Smooth muscle cell (in vitro differentiated cells): Measurements from ENCODE around the gene PRKCB. TPM values are rescaled to one million over a fixed set of nuclear protein-coding genes. Genes with fewer than 3 reads are reported as not detected.

ENCODE experiments used
- DNase-seq: peaks from one replicate; lab custom pipeline; 2025; ENCODE audit not compliant: unreplicated experiment; lab: John Stamatoyannopoulos, UW
- H2AFZ ChIP-seq: fragments of 200-600 bp; sonication (generic); 2 replicates; pipeline ENCODE4 v1.6.0; 2016; ENCODE audit warnings: antibody characterized with exemption, low read depth, mild to moderate bottlenecking
- H3F3A ChIP-seq: fragments of 200-600 bp; sonication (generic); 2 replicates; pipeline ENCODE4 v1.6.0; 2017; ENCODE audit warnings: antibody characterized with exemption, low read depth
- H3K27ac ChIP-seq: fragments of 200-600 bp; sonication (generic); 2 replicates; pipeline ENCODE4 v1.5.1; 2016; ENCODE audit warnings: low read depth, mild to moderate bottlenecking
- H3K27me3 ChIP-seq: fragments of 200-600 bp; sonication (generic); 2 replicates; pipeline ENCODE4 v1.6.1; 2016; ENCODE audit warnings: low read depth, mild to moderate bottlenecking
- H3K36me3 ChIP-seq: fragments of 200-600 bp; sonication (generic); 2 replicates; pipeline ENCODE4 v1.5.1; 2016; ENCODE audit warnings: low read depth
- H3K4me1 ChIP-seq: fragments of 200-600 bp; sonication (generic); 2 replicates; pipeline ENCODE4 v1.5.1; 2016; ENCODE audit warnings: low read depth
- H3K4me2 ChIP-seq: fragments of 200-600 bp; sonication (generic); 2 replicates; pipeline ENCODE4 v1.6.0; 2016; ENCODE audit warnings: mild to moderate bottlenecking
- H3K4me3 ChIP-seq: fragments of 200-600 bp; sonication (generic); 2 replicates; pipeline ENCODE4 v1.5.1; 2016; ENCODE audit warnings: mild to moderate bottlenecking
- H3K79me2 ChIP-seq: fragments of 200-600 bp; sonication (generic); 2 replicates; pipeline ENCODE4 v1.6.0; 2016; ENCODE audit warnings: low read depth, mild to moderate bottlenecking
- H3K9ac ChIP-seq: fragments of 200-600 bp; sonication (generic); 2 replicates; pipeline ENCODE4 v1.6.0; 2016; ENCODE audit warnings: low read depth
- H3K9me3 ChIP-seq: fragments of 200-600 bp; sonication (generic); replicated peaks from 2 replicates; pipeline ENCODE4 v1.5.1; 2016; ENCODE audit warnings: low read depth
- H4K20me1 ChIP-seq: fragments of 200-600 bp; sonication (generic); 2 replicates; pipeline ENCODE4 v1.6.0; 2016; ENCODE audit warnings: low read depth
- WGBS: methylation state at CpG from one replicate; pipeline ENCODE4 v1.1.7; 2016; ENCODE audit warnings: low lambda C conversion rate; 5-methylcytosine and 5-hydroxymethylcytosine counted together
- polyA plus RNA-seq: library from polyadenylated mRNA; unstranded; fragments of >200 nt; fragmentation: Nextera tagmentation; extraction: Ambion mirVana; gene quantifications from 2 replicates; pipeline ENCODE4 v1.2.1, GENCODE V29; 2016
- total RNA-seq: library from RNA; depleted of rRNA; stranded (reverse); fragments of >200 nt; gene quantifications from 2 replicates; pipeline ENCODE4 v1.2.3, GENCODE V29; 2014
- TF ChIP-seq, protein P1 (sequence below): fragments of 200-600 bp; sonication (generic); IDR thresholded peaks from 2 replicates; pipeline ENCODE4 v1.5.1; 2017; ENCODE audit warnings: borderline replicate concordance, mild to moderate bottlenecking, antibody characterized with exemption; ENCODE audit not compliant: insufficient read depth, poor library complexity, severe bottlenecking

The PRKCB gene
- total and polyA plus RNA-seq, 2 experiments from 2014 or later: 0.36 TPM; not detected in 1

DNA sequence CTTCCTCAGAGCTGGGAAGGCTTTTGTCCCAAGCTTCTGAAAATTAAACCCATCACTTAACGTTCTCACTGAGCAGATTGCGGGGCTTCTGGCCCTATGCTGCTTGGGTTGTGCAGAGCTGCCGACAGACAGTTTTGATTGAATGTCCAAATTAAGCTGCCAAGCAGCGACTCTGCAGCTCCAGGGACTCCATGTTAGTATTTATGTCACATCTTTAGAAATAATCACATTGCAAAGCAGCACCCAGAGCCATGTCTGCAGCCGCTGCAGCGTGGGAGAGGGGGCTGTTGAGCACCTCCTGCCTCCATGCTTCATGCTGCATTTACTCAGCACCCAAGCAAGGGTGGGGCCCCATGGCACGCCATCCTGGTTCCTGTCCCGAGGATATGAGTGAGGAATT, 242.2 kb downstream of the PRKCB start:
- Histone ChIP-seq H3K36me3 (no peaks in the 10 kb centered on the region), H3K9me3 (no peaks in the 10 kb centered on the region), H3K4me1 (peaks cover 3% of the 10 kb centered on the region), H4K20me1 (no peaks in the 10 kb centered on the region), H3K4me2 (no peak overlapping the region), H2AFZ (no peak overlapping the region), H3K9ac (no peak overlapping the region), H3K27me3 (no peaks in the 10 kb centered on the region), H3F3A (no peaks in the 10 kb centered on the region), H3K27ac (no peak overlapping the region), H3K79me2 (no peaks in the 10 kb centered on the region), H3K4me3 (no peak overlapping the region)
- DNase-seq: no peak
- TF ChIP-seq, protein P1, sequence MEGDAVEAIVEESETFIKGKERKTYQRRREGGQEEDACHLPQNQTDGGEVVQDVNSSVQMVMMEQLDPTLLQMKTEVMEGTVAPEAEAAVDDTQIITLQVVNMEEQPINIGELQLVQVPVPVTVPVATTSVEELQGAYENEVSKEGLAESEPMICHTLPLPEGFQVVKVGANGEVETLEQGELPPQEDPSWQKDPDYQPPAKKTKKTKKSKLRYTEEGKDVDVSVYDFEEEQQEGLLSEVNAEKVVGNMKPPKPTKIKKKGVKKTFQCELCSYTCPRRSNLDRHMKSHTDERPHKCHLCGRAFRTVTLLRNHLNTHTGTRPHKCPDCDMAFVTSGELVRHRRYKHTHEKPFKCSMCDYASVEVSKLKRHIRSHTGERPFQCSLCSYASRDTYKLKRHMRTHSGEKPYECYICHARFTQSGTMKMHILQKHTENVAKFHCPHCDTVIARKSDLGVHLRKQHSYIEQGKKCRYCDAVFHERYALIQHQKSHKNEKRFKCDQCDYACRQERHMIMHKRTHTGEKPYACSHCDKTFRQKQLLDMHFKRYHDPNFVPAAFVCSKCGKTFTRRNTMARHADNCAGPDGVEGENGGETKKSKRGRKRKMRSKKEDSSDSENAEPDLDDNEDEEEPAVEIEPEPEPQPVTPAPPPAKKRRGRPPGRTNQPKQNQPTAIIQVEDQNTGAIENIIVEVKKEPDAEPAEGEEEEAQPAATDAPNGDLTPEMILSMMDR: no peak
- 87% methylated on average over 8 of the region's 8 CpGs for WGBS

DNA sequence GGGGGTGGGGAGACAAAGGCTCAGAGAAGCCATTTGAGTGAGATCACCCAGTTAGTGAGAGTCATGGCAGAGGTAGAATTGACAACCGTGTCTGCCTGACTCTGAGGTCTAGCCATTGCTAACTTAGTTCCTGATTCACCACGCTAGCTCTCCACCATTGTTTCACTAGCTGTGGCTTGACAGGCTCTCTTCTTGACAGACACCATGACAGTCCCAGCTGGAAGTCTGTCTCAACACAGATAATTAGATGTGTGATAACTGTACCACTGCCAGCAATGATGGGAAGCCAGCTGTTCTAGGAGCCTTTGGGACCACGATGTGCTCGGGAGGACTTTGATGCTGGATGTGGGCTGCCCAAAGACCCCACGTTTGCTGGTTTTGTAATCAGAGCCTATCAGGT, 249.9 kb downstream of the PRKCB start:
- Histone ChIP-seq H3K27ac (no peak overlapping the region), H4K20me1 (no peaks in the 10 kb centered on the region), H2AFZ (no peak overlapping the region), H3F3A (no peaks in the 10 kb centered on the region), H3K79me2 (no peaks in the 10 kb centered on the region), H3K4me2 (no peak overlapping the region), H3K4me3 (no peak overlapping the region), H3K9me3 (no peaks in the 10 kb centered on the region), H3K36me3 (no peaks in the 10 kb centered on the region), H3K9ac (no peak overlapping the region), H3K27me3 (no peaks in the 10 kb centered on the region), H3K4me1 (no peaks in the 10 kb centered on the region)
- 51% methylated on average over 5 of the region's 5 CpGs for WGBS
- TF ChIP-seq, protein P1: no peak
- DNase-seq: no peak

DNA sequence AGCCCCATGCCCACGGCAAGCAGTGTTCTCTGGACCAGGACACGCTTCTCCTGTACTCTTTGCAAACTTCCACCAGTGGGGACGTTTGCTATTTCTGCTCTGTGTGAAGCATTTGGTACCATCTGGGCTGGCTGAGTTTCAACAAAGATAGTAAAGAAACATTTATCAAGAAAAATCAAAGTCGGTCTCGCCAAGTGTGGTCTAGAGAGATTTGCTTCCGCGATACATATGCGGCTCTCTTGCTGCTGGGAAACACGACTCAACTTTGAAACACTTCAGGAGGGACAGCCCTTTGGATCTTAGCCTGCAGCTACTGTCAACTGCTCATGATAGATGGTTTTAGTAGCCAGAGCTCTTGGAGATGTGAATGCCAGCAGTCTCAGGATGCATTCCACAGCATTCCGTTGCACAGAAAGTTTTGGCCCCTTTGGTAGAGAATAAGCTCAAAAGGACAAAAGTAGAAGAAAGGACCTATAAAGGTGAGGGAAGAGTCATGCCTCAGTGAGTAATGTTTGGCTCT, 252.2 kb downstream of the PRKCB start:
- no peak overlapping the region for H3K4me2 ChIP-seq
- H3K27ac ChIP-seq: no peak overlapping the region
- no peaks in the 10 kb centered on the region for H4K20me1 ChIP-seq
- H3K9ac ChIP-seq: no peak overlapping the region
- no peaks in the 10 kb centered on the region for H3K4me1 ChIP-seq
- no peak overlapping the region for H3K4me3 ChIP-seq
- H2AFZ ChIP-seq: no peak overlapping the region
- no peaks in the 10 kb centered on the region for H3F3A ChIP-seq
- DNase-seq: no peak
- WGBS: 55% methylated on average over 10 of the region's 10 CpGs
- no peaks in the 10 kb centered on the region for H3K27me3 ChIP-seq
- TF ChIP-seq, protein P1: no peak
- no peaks in the 10 kb centered on the region for H3K79me2 ChIP-seq
- no peaks in the 10 kb centered on the region for H3K36me3 ChIP-seq
- no peaks in the 10 kb centered on the region for H3K9me3 ChIP-seq

DNA sequence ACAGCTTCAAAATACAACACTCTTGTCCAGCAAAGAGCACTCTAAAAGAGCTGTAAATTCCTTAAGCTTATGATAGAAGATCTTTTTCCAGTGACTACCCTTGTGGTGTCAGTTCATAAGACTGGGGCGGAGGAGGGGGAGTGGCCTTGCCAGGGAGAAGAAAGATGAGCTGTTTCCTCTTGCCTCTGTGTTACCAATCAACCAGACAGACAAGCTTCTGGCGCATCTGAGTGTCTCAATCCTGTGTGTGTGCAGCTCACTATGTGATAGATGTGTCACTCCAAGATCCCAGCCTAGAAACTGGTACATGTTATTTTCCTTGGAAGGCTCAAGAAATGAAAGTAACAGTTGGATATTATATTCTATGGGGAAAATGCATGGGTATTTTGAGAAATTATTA, 253.0 kb downstream of the PRKCB start:
- peak overlapping the region; percentile 7 for H3K27ac ChIP-seq
- H3K4me2 ChIP-seq: no peak overlapping the region
- no peaks in the 10 kb centered on the region for H4K20me1 ChIP-seq
- no peak overlapping the region for H3K9ac ChIP-seq
- no peaks in the 10 kb centered on the region for H3K79me2 ChIP-seq
- no peak overlapping the region for H2AFZ ChIP-seq
- no peaks in the 10 kb centered on the region for H3K4me1 ChIP-seq
- no peak for DNase-seq
- no peaks in the 10 kb centered on the region for H3F3A ChIP-seq
- H3K9me3 ChIP-seq: no peaks in the 10 kb centered on the region
- 26% methylated on average over 2 of the region's 2 CpGs for WGBS
- H3K36me3 ChIP-seq: no peaks in the 10 kb centered on the region
- TF ChIP-seq, protein P1: no peak
- H3K4me3 ChIP-seq: no peak overlapping the region
- no peaks in the 10 kb centered on the region for H3K27me3 ChIP-seq
